ENCODE results near the gene MAGI2. TPM values are rescaled to one million over a fixed set of nuclear protein-coding genes. Genes with fewer than 3 reads are reported as not detected.

The MAGI2 gene
- polyA plus RNA-seq, 3 donors: 0.03 to 0.11 TPM; not detected in 1

GRCh38 chr7:77995717-77996116, 1457.8 kb downstream of the MAGI2 start:
- no peaks in the 10 kb centered on the region for H3K4me1 Mint-ChIP-seq
- no peak overlapping the region for H3K27ac ChIP-seq (ENCODE audit: low read depth in 1 of 2, low read length in 2 of 2)
- 83% methylated on average over 1 of the region's 6 CpGs for WGBS (ENCODE audit: insufficient coverage)
- no peaks in the 10 kb centered on the region for H3K27me3 ChIP-seq (ENCODE audit: control insufficient read depth in 2 of 2, insufficient read depth in 2 of 2, low read length in 2 of 2)
- no peak overlapping the region for H3K4me3 Mint-ChIP-seq
- H3K36me3 Mint-ChIP-seq: no peaks in the 10 kb centered on the region
- H3K27me3 Mint-ChIP-seq (ENCODE audit: low read depth in 3 of 3): peaks cover 0 to 2% (median 0%) of the 10 kb centered on the region in 3 donors
- H3K4me1 ChIP-seq (ENCODE audit: control insufficient read depth in 1 of 2, insufficient read depth in 2 of 2, low read length in 2 of 2): no peaks in the 10 kb centered on the region
- peaks cover 0 to 9% (median 0%) of the 10 kb centered on the region in 7 donors for H3K9me3 Mint-ChIP-seq
- no peaks in the 10 kb centered on the region for H3K79me2 ChIP-seq (ENCODE audit: insufficient read depth, low read length)
- TF ChIP-seq CTCF (IDR thresholded peaks at IDR 0.05): no peak
- H3K9ac ChIP-seq (ENCODE audit: insufficient read depth, low read length, poor library complexity, severe bottlenecking): no peak overlapping the region
- no peak overlapping the region for H3K4me2 ChIP-seq (replicated peaks; ENCODE audit: extremely low read depth, low read length, poor library complexity, severe bottlenecking)
- intact Hi-C loops (cut with micrococcal nuclease): no loop called here
- no peak for DNase-seq
- no peak overlapping the region for H3K27ac Mint-ChIP-seq
- no peaks in the 10 kb centered on the region for H3K9me3 ChIP-seq (replicated peaks in 1 of 2; ENCODE audit: control insufficient read depth in 1 of 2, insufficient read depth in 1 of 2, low read length in 2 of 2)
- H3K4me3 ChIP-seq (replicated peaks in 1 of 3; ENCODE audit: low read depth in 2 of 3, low read length in 3 of 3): no peak overlapping the region
- H3K36me3 ChIP-seq (replicated peaks in 1 of 2; ENCODE audit: control insufficient read depth in 1 of 2, insufficient read depth in 2 of 2, low read length in 2 of 2): no peaks in the 10 kb centered on the region
- no peaks in the 10 kb centered on the region for H4K20me1 ChIP-seq (ENCODE audit: insufficient read depth, low read length)
- H2AFZ ChIP-seq (ENCODE audit: insufficient read depth, low read depth, low read length, poor library complexity, severe bottlenecking): no peak overlapping the region

- intact Hi-C loops (cut with micrococcal nuclease): no loop called here
- Histone ChIP-seq H3K36me3 (replicated peaks in 1 of 2; ENCODE audit: control insufficient read depth in 1 of 2, insufficient read depth in 2 of 2, low read length in 2 of 2) (no peaks in the 10 kb centered on the region), H4K20me1 (ENCODE audit: insufficient read depth, low read length) (no peaks in the 10 kb centered on the region), H3K79me2 (ENCODE audit: insufficient read depth, low read length) (no peaks in the 10 kb centered on the region), H3K27ac (ENCODE audit: low read depth in 1 of 2, low read length in 2 of 2) (no peak overlapping the region), H3K9ac (ENCODE audit: insufficient read depth, low read length, poor library complexity, severe bottlenecking) (no peak overlapping the region), H3K4me2 (replicated peaks; ENCODE audit: extremely low read depth, low read length, poor library complexity, severe bottlenecking) (no peak overlapping the region), H3K4me1 (ENCODE audit: control insufficient read depth in 1 of 2, insufficient read depth in 2 of 2, low read length in 2 of 2) (no peaks in the 10 kb centered on the region), H3K4me3 (replicated peaks in 1 of 3; ENCODE audit: low read depth in 2 of 3, low read length in 3 of 3) (no peak overlapping the region), H3K27me3 (ENCODE audit: control insufficient read depth in 2 of 2, insufficient read depth in 2 of 2, low read length in 2 of 2) (no peaks in the 10 kb centered on the region), H3K9me3 (replicated peaks in 1 of 2; ENCODE audit: control insufficient read depth in 1 of 2, insufficient read depth in 1 of 2, low read length in 2 of 2) (no peaks in the 10 kb centered on the region), H2AFZ (ENCODE audit: insufficient read depth, low read depth, low read length, poor library complexity, severe bottlenecking) (no peak overlapping the region)
- peaks cover 0 to 2% (median 0%) of the 10 kb centered on the region in 3 donors for H3K27me3 Mint-ChIP-seq (ENCODE audit: low read depth in 3 of 3)
- no peak for DNase-seq
- peaks cover 0 to 12% (median 3%) of the 10 kb centered on the region in 7 donors for H3K9me3 Mint-ChIP-seq
- no peak overlapping the region for H3K4me3 Mint-ChIP-seq
- H3K27ac Mint-ChIP-seq: no peak overlapping the region
- no peak for TF ChIP-seq CTCF (IDR thresholded peaks at IDR 0.05)
- peaks cover 10% of the 10 kb centered on the region for H3K4me1 Mint-ChIP-seq
- H3K36me3 Mint-ChIP-seq: no peaks in the 10 kb centered on the region
- WGBS (ENCODE audit: insufficient coverage): 100% methylated on average over 2 of the region's 3 CpGs
Measured at GRCh38 chr7:77993838-77994237, 1459.6 kb downstream of the MAGI2 start.

All from CD14-positive monocyte (primary cell).